HepG2 (cell line): ENCODE measurements around the gene CACNA1C. TPM values are rescaled to one million over a fixed set of nuclear protein-coding genes. Genes with fewer than 3 reads are reported as not detected.

ENCODE experiments used
- ATAC-seq: fragments of 200-7000 bp; cut with Tn5 transposase; 3 replicates; pipeline ENCODE4 v1.9.1; 2020; ENCODE audit warnings: mild to moderate bottlenecking, moderate library complexity
- BruUV-seq: library from RNA; stranded (reverse); fragments of 400-500 nt; replicated peaks from 2 replicates; lab custom pipeline; 2021; lab: Mats Ljungman, UMichigan
- CTCF ChIA-PET: fragments of 300-600 bp; formaldehyde crosslinking; extraction: SDS; loops from one replicate; lab custom pipeline; 2021; ENCODE audit warnings: low total read pairs, inconsistent platforms, low intra/inter-chr PET ratio; lab: Yijun Ruan, JAX
- POLR2A ChIA-PET: fragments of 350-600 bp; sonication (Branson Sonifier 250); formaldehyde crosslinking; loops from one replicate; lab custom pipeline; 2020; ENCODE audit warnings: antibody characterized with exemption, inconsistent platforms; lab: Yijun Ruan, JAX
- DNase-seq: peaks from one replicate; pipeline ENCODE4 v3.0.0-alpha.2; 2015; ENCODE audit warnings: low spot score
- FAIRE-seq: peaks from 3 replicates; lab custom pipeline; 2011; peaks lifted over from hg19 to GRCh38; lab: Jason Lieb, UNC
- H2AFZ ChIP-seq: one replicate; pipeline ENCODE4 v1.6.1; 2011; ENCODE audit warnings: low read length, inconsistent platforms
- H3K27ac ChIP-seq: fragments of 300-600 bp; 3 replicates; pipeline ENCODE4 v1.8.0; 2011; ENCODE audit warnings: mixed run types, mild to moderate bottlenecking, mixed read lengths, low read length, inconsistent platforms; ENCODE audit not compliant: insufficient read depth; ENCODE audit errors: extremely low read length
- H3K27me3 ChIP-seq, 2 experiments: fragments of 200-600 bp in 1 of 2; 2 replicates in 1 of 2; 3 replicates in 1 of 2; pipeline versions ENCODE4 v1.6.0 to v1.8.0; 2011; ENCODE audit warnings: low read length in 2 of 2, mild to moderate bottlenecking in 2 of 2, moderate library complexity in 2 of 2, inconsistent platforms in 1 of 2; ENCODE audit not compliant: insufficient read depth in 2 of 2, control insufficient read depth in 1 of 2
- H3K36me3 ChIP-seq, 2 experiments: fragments of 200-600 bp in 1 of 2; replicated peaks in 1 of 2; 2 replicates in 1 of 2; 3 replicates in 1 of 2; pipeline versions ENCODE4 v1.5.1 to v1.8.0; 2011; ENCODE audit warnings: low read length in 2 of 2, inconsistent platforms in 1 of 2; ENCODE audit not compliant: insufficient read depth in 2 of 2, control insufficient read depth in 1 of 2
- H3K4me1 ChIP-seq: 2 replicates; pipeline ENCODE4 v1.5.1; 2012; ENCODE audit warnings: low read length, inconsistent platforms; ENCODE audit not compliant: insufficient read depth
- H3K4me2 ChIP-seq: 2 replicates; pipeline ENCODE4 v1.6.0; 2011; ENCODE audit warnings: low read depth, low read length, inconsistent platforms
- H3K4me3 ChIP-seq, 3 experiments: fragments of 200-600 bp in 1 of 3; sonication (generic), shearing (Covaris generic) in 1 of 3; replicated peaks in 1 of 3; 2 replicates each; pipeline ENCODE4 v1.5.1; 2011 to 2016; ENCODE audit warnings: low read length in 3 of 3, inconsistent platforms in 2 of 3, low read depth in 2 of 3, mild to moderate bottlenecking in 2 of 3, control low read depth in 1 of 3, mixed read lengths in 1 of 3; ENCODE audit not compliant: insufficient read depth in 1 of 3
- H3K79me2 ChIP-seq: one replicate; pipeline ENCODE4 v1.6.1; 2011; ENCODE audit warnings: low read length, inconsistent platforms; ENCODE audit not compliant: insufficient read depth
- H3K9ac ChIP-seq: 2 replicates; pipeline ENCODE4 v1.6.0; 2011; ENCODE audit warnings: mild to moderate bottlenecking, low read depth, low read length, inconsistent platforms; ENCODE audit not compliant: insufficient read depth
- H3K9me3 ChIP-seq: 2 replicates; pipeline ENCODE4 v1.5.1; 2012; ENCODE audit warnings: mild to moderate bottlenecking, low read length
- H4K20me1 ChIP-seq: 2 replicates; pipeline ENCODE4 v1.6.0; 2011; ENCODE audit warnings: inconsistent platforms, mild to moderate bottlenecking, low read length, moderate library complexity; ENCODE audit not compliant: insufficient read depth
- DPF2 ChIP-seq: sonication (generic); formaldehyde crosslinking; IDR thresholded peaks from 2 replicates; pipeline ENCODE4 v1.4.0; 2020; ENCODE audit warnings: mild to moderate bottlenecking, low read depth, missing genetic modification reagents, borderline replicate concordance
- ESRRA ChIP-seq: sonication (generic); formaldehyde crosslinking; IDR thresholded peaks from 2 replicates; pipeline ENCODE4 v1.5.1; 2020; ENCODE audit warnings: mild to moderate bottlenecking, low read depth, missing genetic modification reagents
- ETV6 ChIP-seq: sonication (generic); formaldehyde crosslinking; conservative IDR thresholded peaks from 2 replicates; pipeline ENCODE4 v1.4.0; 2020; ENCODE audit warnings: missing genetic modification reagents
- FIP1L1 ChIP-seq: fragments of 200-400 bp; formaldehyde crosslinking; IDR thresholded peaks from 2 replicates; pipeline ENCODE4 v1.6.1; 2018; ENCODE audit warnings: low read depth, mild to moderate bottlenecking, low read length, moderate library complexity, borderline replicate concordance; ENCODE audit not compliant: insufficient read depth
- LRRFIP1 ChIP-seq: sonication (generic); formaldehyde crosslinking; conservative IDR thresholded peaks from 2 replicates; pipeline ENCODE4 v1.4.0; 2020; ENCODE audit warnings: missing genetic modification reagents
- MATR3 ChIP-seq: sonication (generic); formaldehyde crosslinking; IDR thresholded peaks from 2 replicates; pipeline ENCODE4 v1.4.0; 2020; ENCODE audit warnings: missing genetic modification reagents
- MXI1 ChIP-seq: IDR thresholded peaks from 3 replicates; pipeline ENCODE4 v1.6.1; 2012; ENCODE audit warnings: low read depth, low read length, inconsistent platforms, borderline replicate concordance
- RAD21 ChIP-seq: fragments of 450-650 bp; formaldehyde crosslinking; IDR thresholded peaks from 2 replicates; pipeline ENCODE4 v1.5.0; 2020; ENCODE audit warnings: mild to moderate bottlenecking
- RARA ChIP-seq: IDR thresholded peaks from 2 replicates; pipeline ENCODE4 v1.6.1; 2016; ENCODE audit warnings: missing genetic modification reagents, missing compliant biosample characterization
- SUZ12 ChIP-seq: fragments of 150-350 bp; IDR thresholded peaks from 2 replicates; pipeline ENCODE4 v1.6.1; 2014; ENCODE audit warnings: low read depth, low read length
- ZMYM2 ChIP-seq: sonication (generic); formaldehyde crosslinking; IDR thresholded peaks from 2 replicates; pipeline ENCODE4 v1.8.0; 2022; ENCODE audit warnings: mild to moderate bottlenecking, missing genetic modification reagents
- ZNF124 ChIP-seq: sonication (generic); formaldehyde crosslinking; IDR thresholded peaks from 2 replicates; pipeline ENCODE4 v1.4.0; 2020; ENCODE audit warnings: missing genetic modification reagents
- ZNF274 ChIP-seq: sonication (generic); formaldehyde crosslinking; IDR thresholded peaks from 2 replicates; pipeline ENCODE4 v1.5.1; 2020; ENCODE audit warnings: mild to moderate bottlenecking, missing genetic modification reagents
- ZNF652 ChIP-seq: IDR thresholded peaks from 2 replicates; pipeline ENCODE4 v1.6.1; 2016; ENCODE audit warnings: low read depth, borderline replicate concordance
- ZNF660 ChIP-seq: sonication (generic); formaldehyde crosslinking; IDR thresholded peaks from 2 replicates; pipeline ENCODE4 v1.5.1; 2020; ENCODE audit warnings: mild to moderate bottlenecking, low read depth, missing genetic modification reagents, borderline replicate concordance
- ZNF790 ChIP-seq: sonication (generic); formaldehyde crosslinking; IDR thresholded peaks from 2 replicates; pipeline ENCODE4 v1.8.0; 2022; ENCODE audit warnings: missing genetic modification reagents, mild to moderate bottlenecking, borderline replicate concordance
- ZSCAN21 ChIP-seq: sonication (generic); formaldehyde crosslinking; IDR thresholded peaks from 2 replicates; pipeline ENCODE4 v1.8.0; 2022; ENCODE audit warnings: mild to moderate bottlenecking, missing genetic modification reagents, moderate library complexity, borderline replicate concordance
- WGBS: methylation state at CpG from one replicate; pipeline ENCODE4 v1.1.6; 2017; ENCODE audit warnings: low lambda C conversion rate; 5-methylcytosine and 5-hydroxymethylcytosine counted together
- in situ Hi-C: cut with HindIII; loops from 2 replicates; pipeline ENCODE4 v1.10.0; 2017; ENCODE audit warnings: low pct_unique_long_range_greater_than_20kb; ENCODE audit not compliant: extremely low pct_ligation_motif_present
- intact Hi-C: fragments of 100-400 bp; cut with micrococcal nuclease; formaldehyde crosslinking; loops from one replicate; pipeline ENCODE4 v1.10.0; 2022; ENCODE audit not compliant: unreplicated experiment
- polyA plus RNA-seq, 8 experiments: library from polyadenylated mRNA; depleted of rRNA in 3 of 8; stranded (reverse) in 7 of 8; unstranded in 1 of 8; fragments of >200 nt; fragmentation: Illumina TruSeq in 4 of 8; extraction: Trizol in 4 of 8; gene quantifications; 2 replicates each; pipeline versions ENCODE4 v1.2.1 to v1.2.3, GENCODE V29; 2011 to 2016; ENCODE audit warnings: low read depth in 4 of 8, missing spikeins in 1 of 8, mixed read lengths in 1 of 8; ENCODE audit not compliant: insufficient read depth in 1 of 8
- total RNA-seq, 5 experiments: library from RNA; depleted of rRNA; stranded (reverse); fragments of >200 nt; fragmentation: Illumina TruSeq; extraction: Trizol; gene quantifications; 2 replicates each; pipeline ENCODE4 v1.2.3, GENCODE V29; 2016; ENCODE audit warnings: low read depth in 1 of 5
- TF ChIP-seq, protein P1 (sequence below): sonication (generic); formaldehyde crosslinking; IDR thresholded peaks from 2 replicates; pipeline ENCODE4 v1.9.0; 2021; ENCODE audit warnings: missing genetic modification reagents, mild to moderate bottlenecking, borderline replicate concordance
- TF ChIP-seq, protein P2 (sequence below), 2 experiments: fragments of 450-650 bp in 1 of 2; sonication (generic) in 1 of 2; formaldehyde crosslinking; IDR thresholded peaks; 2 replicates each; pipeline versions ENCODE4 v1.5.0 to v1.8.0; 2020 to 2022; ENCODE audit warnings: mild to moderate bottlenecking in 1 of 2, missing genetic modification reagents in 1 of 2
- TF ChIP-seq, protein P3 (sequence below): sonication (generic); formaldehyde crosslinking; IDR thresholded peaks from 2 replicates; pipeline ENCODE4 v1.4.0; 2020; ENCODE audit warnings: missing genetic modification reagents

CACNA1C gene
- total and polyA plus RNA-seq, 2 of the 13 experiments (the other 11 are each of a cell fraction or from before 2014, with no cell fraction given): not detected

- FAIRE-seq: no peak
- intact Hi-C loops: no loop called here
- H3K27ac ChIP-seq: no peak overlapping the region
- H3K36me3 ChIP-seq: no peaks in the 10 kb centered on the region
- H3K4me3 ChIP-seq: no peak overlapping the region
- ChIA-PET CTCF (no interaction called here), POLR2A (no interaction called here)
- in situ Hi-C loops: no loop called here
- 8% methylated on average over 15 of the region's 15 CpGs for WGBS
- peaks cover 17 to 84% of the 10 kb centered on the region in 2 experiments for H3K27me3 ChIP-seq
- TF ChIP-seq RARA (CRISPR knock-in tag) (no peak), ETV6 (CRISPR knock-in tag) (no peak), LRRFIP1 (CRISPR knock-in tag) (no peak), MATR3 (CRISPR knock-in tag) (no peak), RAD21 (CRISPR knock-in tag) (no peak), ZNF660 (no peak), ESRRA (CRISPR knock-in tag) (no peak), ZNF652 (CRISPR knock-in tag) (no peak), ZNF124 (no peak), ZNF274 (no peak), ZSCAN21 (CRISPR knock-in tag) (no peak), ZNF790 (CRISPR knock-in tag) (no peak), FIP1L1 (no peak), MXI1 (no peak), SUZ12 (no peak), DPF2 (CRISPR knock-in tag) (no peak), ZMYM2 (CRISPR knock-in tag) (no peak)
- TF ChIP-seq, protein P1, sequence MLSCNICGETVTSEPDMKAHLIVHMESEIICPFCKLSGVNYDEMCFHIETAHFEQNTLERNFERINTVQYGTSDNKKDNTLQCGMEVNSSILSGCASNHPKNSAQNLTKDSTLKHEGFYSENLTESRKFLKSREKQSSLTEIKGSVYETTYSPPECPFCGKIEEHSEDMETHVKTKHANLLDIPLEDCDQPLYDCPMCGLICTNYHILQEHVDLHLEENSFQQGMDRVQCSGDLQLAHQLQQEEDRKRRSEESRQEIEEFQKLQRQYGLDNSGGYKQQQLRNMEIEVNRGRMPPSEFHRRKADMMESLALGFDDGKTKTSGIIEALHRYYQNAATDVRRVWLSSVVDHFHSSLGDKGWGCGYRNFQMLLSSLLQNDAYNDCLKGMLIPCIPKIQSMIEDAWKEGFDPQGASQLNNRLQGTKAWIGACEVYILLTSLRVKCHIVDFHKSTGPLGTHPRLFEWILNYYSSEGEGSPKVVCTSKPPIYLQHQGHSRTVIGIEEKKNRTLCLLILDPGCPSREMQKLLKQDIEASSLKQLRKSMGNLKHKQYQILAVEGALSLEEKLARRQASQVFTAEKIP (CRISPR knock-in tag): no peak
- TF ChIP-seq, protein P2, sequence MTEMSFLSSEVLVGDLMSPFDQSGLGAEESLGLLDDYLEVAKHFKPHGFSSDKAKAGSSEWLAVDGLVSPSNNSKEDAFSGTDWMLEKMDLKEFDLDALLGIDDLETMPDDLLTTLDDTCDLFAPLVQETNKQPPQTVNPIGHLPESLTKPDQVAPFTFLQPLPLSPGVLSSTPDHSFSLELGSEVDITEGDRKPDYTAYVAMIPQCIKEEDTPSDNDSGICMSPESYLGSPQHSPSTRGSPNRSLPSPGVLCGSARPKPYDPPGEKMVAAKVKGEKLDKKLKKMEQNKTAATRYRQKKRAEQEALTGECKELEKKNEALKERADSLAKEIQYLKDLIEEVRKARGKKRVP (CRISPR knock-in tag; IDR thresholded peaks at IDR 0.05): no peak
- TF ChIP-seq, protein P3, sequence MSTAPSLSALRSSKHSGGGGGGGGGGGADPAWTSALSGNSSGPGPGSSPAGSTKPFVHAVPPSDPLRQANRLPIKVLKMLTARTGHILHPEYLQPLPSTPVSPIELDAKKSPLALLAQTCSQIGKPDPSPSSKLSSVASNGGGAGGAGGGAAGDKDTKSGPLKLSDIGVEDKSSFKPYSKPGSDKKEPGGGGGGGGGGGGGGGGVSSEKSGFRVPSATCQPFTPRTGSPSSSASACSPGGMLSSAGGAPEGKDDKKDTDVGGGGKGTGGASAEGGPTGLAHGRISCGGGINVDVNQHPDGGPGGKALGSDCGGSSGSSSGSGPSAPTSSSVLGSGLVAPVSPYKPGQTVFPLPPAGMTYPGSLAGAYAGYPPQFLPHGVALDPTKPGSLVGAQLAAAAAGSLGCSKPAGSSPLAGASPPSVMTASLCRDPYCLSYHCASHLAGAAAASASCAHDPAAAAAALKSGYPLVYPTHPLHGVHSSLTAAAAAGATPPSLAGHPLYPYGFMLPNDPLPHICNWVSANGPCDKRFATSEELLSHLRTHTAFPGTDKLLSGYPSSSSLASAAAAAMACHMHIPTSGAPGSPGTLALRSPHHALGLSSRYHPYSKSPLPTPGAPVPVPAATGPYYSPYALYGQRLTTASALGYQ (CRISPR knock-in tag): no peak
- TF ChIP-seq, all 625 proteins: peak for 0
- Histone ChIP-seq H3K4me2 (no peak overlapping the region), H3K4me1 (no peaks in the 10 kb centered on the region), H3K9me3 (no peaks in the 10 kb centered on the region), H3K9ac (no peak overlapping the region), H2AFZ (no peak overlapping the region), H3K79me2 (no peaks in the 10 kb centered on the region), H4K20me1 (0 out of 2 replicates have a peak, but pooled peaks cover 2% of the 10 kb centered on the region)
- ATAC-seq (no peak), DNase-seq (no peak)
- BruUV-seq: no TSS peak
Measured at GRCh38 chr12:2633825-2634200, 581.0 kb downstream of the CACNA1C start.
